Ishikawa (cell line): ENCODE results near the gene BCAR1.

Experiments
- CEBPB ChIP-seq: IDR thresholded peaks from 2 replicates; pipeline ENCODE4 v1.6.1; 2012
- CREB1 ChIP-seq: IDR thresholded peaks from 2 replicates; pipeline ENCODE4 v1.6.1; 2012; ENCODE audit warnings: low read depth
- EGR1 ChIP-seq: IDR thresholded peaks from 2 replicates; pipeline ENCODE4 v1.6.1; 2012
- EP300 ChIP-seq: IDR thresholded peaks from 2 replicates; pipeline ENCODE4 v1.6.1; 2012; ENCODE audit warnings: borderline replicate concordance
- FOXM1 ChIP-seq: IDR thresholded peaks from 2 replicates; pipeline ENCODE4 v1.6.1; 2012; ENCODE audit warnings: low read depth, borderline replicate concordance
- MAX ChIP-seq: IDR thresholded peaks from 2 replicates; pipeline ENCODE4 v1.6.1; 2012
- NFIC ChIP-seq: IDR thresholded peaks from 2 replicates; pipeline ENCODE4 v1.6.1; 2012
- RAD21 ChIP-seq: IDR thresholded peaks from 2 replicates; pipeline ENCODE4 v1.6.1; 2012; ENCODE audit warnings: low read depth
- REST ChIP-seq: IDR thresholded peaks from 2 replicates; pipeline ENCODE4 v1.6.1; 2012; ENCODE audit warnings: low read depth, mild to moderate bottlenecking
- TAF1 ChIP-seq: IDR thresholded peaks from 2 replicates; pipeline ENCODE4 v1.6.1; 2012; ENCODE audit warnings: low read depth, mild to moderate bottlenecking
- TCF12 ChIP-seq: IDR thresholded peaks from 2 replicates; pipeline ENCODE4 v1.6.1; 2012; ENCODE audit warnings: low read depth
- TEAD4 ChIP-seq: IDR thresholded peaks from 2 replicates; pipeline ENCODE4 v1.6.1; 2012
- USF1 ChIP-seq: IDR thresholded peaks from 2 replicates; pipeline ENCODE4 v1.6.1; 2012
- YY1 ChIP-seq: IDR thresholded peaks from 2 replicates; pipeline ENCODE4 v1.6.1; 2012; ENCODE audit warnings: low read depth
- ZBTB7A ChIP-seq: IDR thresholded peaks from 2 replicates; pipeline ENCODE4 v1.6.1; 2012; ENCODE audit warnings: low read depth

The BCAR1 gene

GRCh38 chr16:75293772-75294171 is 42.3 kb upstream of the BCAR1 start:
- no peak for TF ChIP-seq USF1
- no peak for TF ChIP-seq TEAD4
- TF ChIP-seq EGR1 = no peak
- no peak for TF ChIP-seq EP300
- TF ChIP-seq TCF12 = no peak
- no peak for TF ChIP-seq TAF1
- no peak for TF ChIP-seq FOXM1
- no peak for TF ChIP-seq YY1
- no peak for TF ChIP-seq REST
- no peak for TF ChIP-seq ZBTB7A
- TF ChIP-seq MAX = no peak
- no peak for TF ChIP-seq CEBPB

GRCh38 chr16:75293173-75293572 is 41.7 kb upstream of the BCAR1 start:
- no peak for TF ChIP-seq YY1
- no peak for TF ChIP-seq CREB1
- no peak for TF ChIP-seq REST
- TF ChIP-seq ZBTB7A = no peak
- TF ChIP-seq EGR1 = no peak
- TF ChIP-seq RAD21 = no peak
- no peak for TF ChIP-seq CEBPB
- no peak for TF ChIP-seq USF1
- TF ChIP-seq TCF12 = no peak
- TF ChIP-seq MAX = no peak
- TF ChIP-seq NFIC = no peak
- no peak for TF ChIP-seq TEAD4
- no peak for TF ChIP-seq TAF1
- no peak for TF ChIP-seq FOXM1
- no peak for TF ChIP-seq EP300

- no peak for TF ChIP-seq TCF12
- no peak for TF ChIP-seq CEBPB
- no peak for TF ChIP-seq MAX
- TF ChIP-seq NFIC = no peak
- no peak for TF ChIP-seq EP300
- no peak for TF ChIP-seq EGR1
- no peak for TF ChIP-seq USF1
- no peak for TF ChIP-seq RAD21
- TF ChIP-seq REST = no peak
- no peak for TF ChIP-seq TEAD4
These were observed 41.3 kb upstream of the BCAR1 start for GRCh38 chr16:75292691-75293090.

- no peak for TF ChIP-seq EGR1
- TF ChIP-seq NFIC = 0 out of 2 replicates have a peak, but pooled peaks have one; percentile 25
These were observed 37.8 kb upstream of the BCAR1 start for GRCh38 chr16:75289189-75289588.
